ENCODE data around the gene G6PC2. TPM values are rescaled to one million over a fixed set of nuclear protein-coding genes. Genes with fewer than 3 reads are reported as not detected.
A peak's percentile ranks its signal among the peaks of the same experiment; 100 is the strongest.

Gene G6PC2
- total RNA-seq, 1 donor from 2014 or later, result not detected

- no peak overlapping the region for H3K4me3 ChIP-seq (ENCODE audit: low read depth, low read length)
- no peak for DNase-seq (ENCODE audit: low read depth)
- no peak for TF ChIP-seq CTCF (conservative IDR thresholded peaks at IDR 0.05; ENCODE audit: low read depth, low read length)
These were observed 40.2 kb downstream of the G6PC2 start for GRCh38 chr2:168941297-168941696.

GRCh38 chr2:168944065-168944464 lies 43.0 kb downstream of the G6PC2 start:
- DNase-seq (ENCODE audit: low read depth), result no peak
- H3K4me3 ChIP-seq (ENCODE audit: low read depth, low read length), result no peak overlapping the region
- TF ChIP-seq CTCF (conservative IDR thresholded peaks at IDR 0.05; ENCODE audit: low read depth, low read length), result no peak

GRCh38 chr2:168945508-168945907 lies 44.4 kb downstream of the G6PC2 start:
- no peak for TF ChIP-seq CTCF (conservative IDR thresholded peaks at IDR 0.05; ENCODE audit: low read depth, low read length)
- DNase-seq (ENCODE audit: low read depth), result no peak
- no peak overlapping the region for H3K4me3 ChIP-seq (ENCODE audit: low read depth, low read length)

- peak; percentile 73 for TF ChIP-seq CTCF (conservative IDR thresholded peaks at IDR 0.05; ENCODE audit: low read depth, low read length)
- H3K4me3 ChIP-seq (ENCODE audit: low read depth, low read length), result no peak overlapping the region
- DNase-seq (ENCODE audit: low read depth), result no peak
These were observed 47.6 kb downstream of the G6PC2 start for GRCh38 chr2:168948621-168949212.

GRCh38 chr2:168949324-168949723 lies 48.2 kb downstream of the G6PC2 start:
- DNase-seq (ENCODE audit: low read depth), result no peak
- H3K4me3 ChIP-seq (ENCODE audit: low read depth, low read length), result no peak overlapping the region

GRCh38 chr2:168951871-168952270 lies 50.8 kb downstream of the G6PC2 start:
- no peak overlapping the region for H3K4me3 ChIP-seq (ENCODE audit: low read depth, low read length)
- no peak for DNase-seq (ENCODE audit: low read depth)
- TF ChIP-seq CTCF (conservative IDR thresholded peaks at IDR 0.05; ENCODE audit: low read depth, low read length), result no peak

More at GRCh38 chr2:168949324-168949723, 48.2 kb downstream of the G6PC2 start:
- TF ChIP-seq CTCF (conservative IDR thresholded peaks at IDR 0.05; ENCODE audit: low read depth, low read length), result no peak

- no peak for DNase-seq (ENCODE audit: low read depth)
- no peak for TF ChIP-seq CTCF (conservative IDR thresholded peaks at IDR 0.05; ENCODE audit: low read depth, low read length)
- H3K4me3 ChIP-seq (ENCODE audit: low read depth, low read length), result no peak overlapping the region
These were observed 51.3 kb downstream of the G6PC2 start for GRCh38 chr2:168952424-168952823.
